CD4-positive, alpha-beta T cell (primary cell): ENCODE measurements around the gene OPCML. TPM values are rescaled to one million over a fixed set of nuclear protein-coding genes. Genes with fewer than 3 reads are reported as not detected.

Source experiments
- ATAC-seq: fragments of 200-7000 bp; cut with Tn5 transposase; one replicate; pipeline ENCODE4 v1.10.0; 2022; ENCODE audit warnings: mild to moderate bottlenecking; ENCODE audit not compliant: poor library complexity
- CTCF ChIA-PET: fragments of 350-600 bp; sonication (Branson Sonifier 250); formaldehyde crosslinking; loops from one replicate; lab custom pipeline; 2021; ENCODE audit warnings: antibody characterized with exemption, inconsistent platforms; lab: Charles Lee
- POLR2A ChIA-PET: fragments of 350-600 bp; sonication (Branson Sonifier 250); formaldehyde crosslinking; loops from one replicate; lab custom pipeline; 2021; ENCODE audit warnings: antibody characterized with exemption, inconsistent platforms; lab: Charles Lee
- DNase-seq, 14 experiments: peaks; one replicate each; pipeline ENCODE4 v3.0.0-alpha.2; 2013 to 2020; ENCODE audit warnings: mixed read lengths in 2 of 14
- H3K27ac ChIP-seq, 2 donors: one replicate each; pipeline versions ENCODE4 v1.5.1 to v1.7.0; 2013; ENCODE audit warnings: low read length in 2 of 2, low read depth in 1 of 2, mild to moderate bottlenecking in 1 of 2
- H3K27me3 ChIP-seq, 2 experiments: 1 replicate in 1 of 2; 2 replicates in 1 of 2; pipeline versions ENCODE4 v1.6.1 to v1.7.0; 2013; ENCODE audit warnings: low read length in 2 of 2, control low read depth in 1 of 2, mild to moderate bottlenecking in 1 of 2, moderate library complexity in 1 of 2; ENCODE audit not compliant: insufficient read depth in 2 of 2, control insufficient read depth in 1 of 2
- H3K36me3 ChIP-seq: one replicate; pipeline ENCODE4 v1.6.1; 2013; ENCODE audit warnings: low read length, control low read depth; ENCODE audit not compliant: insufficient read depth
- H3K4me1 ChIP-seq: one replicate; pipeline ENCODE4 v1.6.1; 2013; ENCODE audit warnings: low read length, control low read depth; ENCODE audit not compliant: insufficient read depth
- H3K4me3 ChIP-seq: one replicate; pipeline ENCODE4 v1.5.1; 2013; ENCODE audit warnings: mild to moderate bottlenecking, low read length, moderate library complexity
- H3K9me3 ChIP-seq, 2 experiments: 1 replicate in 1 of 2; 2 replicates in 1 of 2; pipeline versions ENCODE4 v1.6.1 to v1.7.0; 2013; ENCODE audit warnings: low read length in 2 of 2, mild to moderate bottlenecking in 2 of 2, control low read depth in 1 of 2, moderate library complexity in 1 of 2; ENCODE audit not compliant: control insufficient read depth in 1 of 2, insufficient read depth in 1 of 2
- H3K27ac Mint-ChIP-seq: one replicate; pipeline ENCODE4 v1.8.0; 2020; ENCODE audit warnings: mixed read lengths
- H3K27me3 Mint-ChIP-seq: one replicate; pipeline ENCODE4 v1.8.0; 2021; ENCODE audit warnings: mixed read lengths
- H3K36me3 Mint-ChIP-seq: one replicate; pipeline ENCODE4 v1.8.0; 2021; ENCODE audit warnings: low read depth, mixed read lengths
- H3K4me1 Mint-ChIP-seq: one replicate; pipeline ENCODE4 v1.8.0; 2021; ENCODE audit warnings: low read depth, mixed read lengths
- H3K4me3 Mint-ChIP-seq: one replicate; pipeline ENCODE4 v1.8.0; 2020; ENCODE audit warnings: mild to moderate bottlenecking, mixed read lengths
- H3K9me3 Mint-ChIP-seq: one replicate; pipeline ENCODE4 v1.8.0; 2020; ENCODE audit warnings: mixed read lengths
- intact Hi-C, 2 experiments: fragments of 100-400 bp; cut with DNase I in 1 of 2; cut with micrococcal nuclease in 1 of 2; formaldehyde crosslinking; loops; one replicate each; pipeline versions ENCODE4 v1.15.1 to v1.9.0; 2023 to 2025; cut with DNase I, micrococcal nuclease
- total RNA-seq, 174 experiments: library from RNA in 2 of 174; stranded (reverse) in 2 of 174; gene quantifications; one replicate each; pipeline ENCODE4 v1.2.3 and lab custom pipeline; 2021 to 2026
- TF ChIP-seq, protein P1 (sequence below): fragments of 200-600 bp; IDR thresholded peaks from one replicate; pipeline ENCODE4 v1.8.0; 2022; ENCODE audit warnings: antibody characterized with exemption, mild to moderate bottlenecking

OPCML gene
- total RNA-seq, 2 experiments from 2014 or later: not detected

DNA sequence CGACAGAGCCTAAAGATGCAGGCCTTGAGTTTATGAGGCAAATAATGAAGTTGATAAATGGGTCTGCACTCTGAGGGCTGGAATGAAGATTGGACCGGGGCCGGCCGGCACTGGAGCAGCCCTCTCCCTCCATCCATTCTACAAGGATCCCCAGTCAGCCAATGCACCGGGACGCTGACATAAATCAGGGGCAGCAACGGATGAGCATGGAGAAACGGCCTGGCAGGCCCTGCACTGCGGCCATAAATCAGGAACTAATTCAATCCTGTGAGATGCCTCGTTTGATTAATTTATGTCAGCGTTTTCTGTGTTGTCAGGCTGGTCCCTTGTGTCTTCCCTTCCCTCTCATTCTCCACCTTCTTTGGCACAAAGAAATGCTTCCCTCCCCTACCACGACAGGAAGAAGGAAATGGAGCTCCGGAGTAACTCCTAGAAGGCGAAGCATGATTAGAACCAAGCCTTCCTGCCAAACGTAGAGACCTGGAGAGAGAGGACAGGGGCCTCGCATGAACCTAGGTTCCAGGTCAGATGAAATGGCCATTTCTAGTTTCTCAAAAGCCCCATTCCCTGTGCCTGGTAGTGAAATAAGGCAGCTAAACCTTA, 358.4 kb downstream of the OPCML start:
- ChIA-PET CTCF (no interaction called here), POLR2A (no interaction called here)
- no peak overlapping the region for H3K27ac Mint-ChIP-seq
- H3K4me3 Mint-ChIP-seq: no peak overlapping the region
- intact Hi-C loops: no loop called here
- ATAC-seq: no peak
- Histone ChIP-seq H3K4me1 (no peaks in the 10 kb centered on the region), H3K36me3 (no peaks in the 10 kb centered on the region), H3K9me3 (peaks cover 0 to 5% of the 10 kb centered on the region in 2 experiments), H3K27me3 (no peaks in the 10 kb centered on the region), H3K27ac (no peak overlapping the region), H3K4me3 (no peak overlapping the region)
- peaks cover 3% of the 10 kb centered on the region for H3K27me3 Mint-ChIP-seq
- no peaks in the 10 kb centered on the region for H3K9me3 Mint-ChIP-seq
- H3K36me3 Mint-ChIP-seq: no peaks in the 10 kb centered on the region
- DNase-seq: no peak
- TF ChIP-seq, protein P1, sequence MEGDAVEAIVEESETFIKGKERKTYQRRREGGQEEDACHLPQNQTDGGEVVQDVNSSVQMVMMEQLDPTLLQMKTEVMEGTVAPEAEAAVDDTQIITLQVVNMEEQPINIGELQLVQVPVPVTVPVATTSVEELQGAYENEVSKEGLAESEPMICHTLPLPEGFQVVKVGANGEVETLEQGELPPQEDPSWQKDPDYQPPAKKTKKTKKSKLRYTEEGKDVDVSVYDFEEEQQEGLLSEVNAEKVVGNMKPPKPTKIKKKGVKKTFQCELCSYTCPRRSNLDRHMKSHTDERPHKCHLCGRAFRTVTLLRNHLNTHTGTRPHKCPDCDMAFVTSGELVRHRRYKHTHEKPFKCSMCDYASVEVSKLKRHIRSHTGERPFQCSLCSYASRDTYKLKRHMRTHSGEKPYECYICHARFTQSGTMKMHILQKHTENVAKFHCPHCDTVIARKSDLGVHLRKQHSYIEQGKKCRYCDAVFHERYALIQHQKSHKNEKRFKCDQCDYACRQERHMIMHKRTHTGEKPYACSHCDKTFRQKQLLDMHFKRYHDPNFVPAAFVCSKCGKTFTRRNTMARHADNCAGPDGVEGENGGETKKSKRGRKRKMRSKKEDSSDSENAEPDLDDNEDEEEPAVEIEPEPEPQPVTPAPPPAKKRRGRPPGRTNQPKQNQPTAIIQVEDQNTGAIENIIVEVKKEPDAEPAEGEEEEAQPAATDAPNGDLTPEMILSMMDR: no peak
- H3K4me1 Mint-ChIP-seq: no peaks in the 10 kb centered on the region

DNA sequence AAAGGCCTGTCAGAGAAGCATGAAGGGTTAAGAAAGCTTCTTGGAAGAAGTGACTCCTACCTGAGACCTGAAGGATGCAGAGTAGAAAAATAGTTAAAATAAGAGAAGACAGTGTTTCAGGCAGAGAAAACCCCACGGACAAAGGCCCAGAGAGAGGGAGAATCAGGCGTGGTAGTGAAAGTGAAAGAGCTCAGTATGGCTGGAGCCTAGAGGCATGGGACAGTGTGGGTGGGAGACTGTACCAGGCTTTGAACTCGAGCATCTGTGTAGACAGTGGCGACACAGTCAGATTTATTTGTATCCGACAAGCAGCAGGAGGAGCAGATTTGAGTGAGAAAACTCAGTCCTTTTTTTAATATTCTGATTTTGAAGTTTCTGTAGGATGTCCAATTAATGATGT, 360.0 kb downstream of the OPCML start:
- TF ChIP-seq, protein P1: no peak
- no peaks in the 10 kb centered on the region for H3K27me3 ChIP-seq
- H3K4me3 Mint-ChIP-seq: no peak overlapping the region

DNA sequence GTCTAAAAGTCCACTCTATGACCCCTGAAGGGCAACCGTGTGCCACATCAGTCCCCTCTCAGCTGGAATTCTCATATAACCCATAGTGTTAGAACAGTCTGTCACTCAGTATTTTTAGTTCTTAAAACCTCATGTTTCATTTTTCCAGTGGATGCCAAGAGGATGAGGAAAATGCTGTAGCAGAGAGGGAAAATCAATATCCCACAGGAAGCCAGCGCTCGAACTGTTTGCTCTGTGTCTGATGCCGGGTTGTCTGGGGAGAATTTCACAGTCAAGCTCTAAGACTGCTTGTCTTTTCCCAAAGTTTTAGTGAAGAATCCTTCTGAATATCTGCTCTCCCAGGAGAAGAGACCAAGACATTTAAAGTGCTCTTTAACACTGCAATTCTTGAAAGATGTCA, 360.9 kb downstream of the OPCML start:
- no peaks in the 10 kb centered on the region for H3K9me3 Mint-ChIP-seq
- no peaks in the 10 kb centered on the region for H3K9me3 ChIP-seq
- POLR2A ChIA-PET: no interaction called here
- no peaks in the 10 kb centered on the region for H3K27me3 ChIP-seq
- no peak overlapping the region for H3K4me3 ChIP-seq
- CTCF ChIA-PET: no interaction called here
- no peaks in the 10 kb centered on the region for H3K4me1 ChIP-seq
- DNase-seq (no peak), ATAC-seq (no peak)
- no peak overlapping the region for H3K27ac ChIP-seq
- TF ChIP-seq, protein P1: no peak
- no peak overlapping the region for H3K4me3 Mint-ChIP-seq
- no peaks in the 10 kb centered on the region for H3K36me3 Mint-ChIP-seq
- no peaks in the 10 kb centered on the region for H3K36me3 ChIP-seq
- no peak overlapping the region for H3K27ac Mint-ChIP-seq
- no peaks in the 10 kb centered on the region for H3K4me1 Mint-ChIP-seq
- no peaks in the 10 kb centered on the region for H3K27me3 Mint-ChIP-seq
- intact Hi-C loops: no loop called here

More for the DNA sequence above, 360.0 kb downstream of the OPCML start:
- Mint-ChIP-seq H3K27ac (no peak overlapping the region), H3K9me3 (no peaks in the 10 kb centered on the region), H3K27me3 (no peaks in the 10 kb centered on the region), H3K4me1 (no peaks in the 10 kb centered on the region), H3K36me3 (no peaks in the 10 kb centered on the region)
- ATAC-seq (no peak), DNase-seq (no peak)
- POLR2A ChIA-PET: no interaction called here
- no peak overlapping the region for H3K27ac ChIP-seq
- intact Hi-C loops: no loop called here
- H3K4me1 ChIP-seq: no peaks in the 10 kb centered on the region
- no peaks in the 10 kb centered on the region for H3K36me3 ChIP-seq
- CTCF ChIA-PET: no interaction called here
- peaks cover 0 to 5% of the 10 kb centered on the region in 2 experiments for H3K9me3 ChIP-seq
- H3K4me3 ChIP-seq: no peak overlapping the region
